ENCODE data around the gene FCHO2. TPM values are rescaled to one million over a fixed set of nuclear protein-coding genes. Genes with fewer than 3 reads are reported as not detected.

FCHO2 gene
- total RNA-seq, 1 experiment from 2014 or later, result 5.8 TPM

DNA sequence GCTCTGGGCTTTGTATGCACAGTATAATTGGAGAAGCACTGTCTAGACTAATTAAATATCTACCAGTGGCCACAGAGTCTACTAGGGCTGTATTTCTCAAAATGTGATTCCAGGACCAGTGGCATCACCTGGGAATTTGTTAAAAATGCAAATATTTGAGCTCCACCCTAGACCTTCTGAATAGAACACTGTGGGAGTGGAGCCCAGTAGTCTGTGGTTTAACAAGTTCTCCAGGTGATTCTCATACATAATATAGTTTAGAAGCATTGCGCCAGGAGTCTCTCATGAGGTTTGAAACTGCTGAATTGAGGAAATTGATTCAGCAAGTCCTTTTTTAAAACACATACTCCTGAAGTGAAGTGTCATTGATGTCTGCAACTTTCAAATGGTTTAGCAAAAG, 74.7 kb downstream of the FCHO2 start:
- H2BK20ac ChIP-seq (ENCODE audit: low read depth, low read length, poor library complexity, severe bottlenecking), result no peak overlapping the region
- H3K4ac ChIP-seq (ENCODE audit: low read depth, low read length), result no peak overlapping the region
- no peaks in the 10 kb centered on the region for H3K9me3 ChIP-seq (ENCODE audit: control insufficient read depth, low read depth, low read length)
- no peak overlapping the region for H3T11ph ChIP-seq (ENCODE audit: low read length)
- H4K5ac ChIP-seq (ENCODE audit: insufficient read length, low read depth, low read length), result no peak overlapping the region
- no peak for DNase-seq
- no peak overlapping the region for H3K9ac ChIP-seq (ENCODE audit: extremely low read depth, insufficient read length, low read length)
- H3K18ac ChIP-seq (ENCODE audit: insufficient read length, low read depth, low read length), result no peak overlapping the region
- Mint-ChIP-seq H3K4me1 (peaks cover 14% of the 10 kb centered on the region in 2 experiments), H3K27ac (peak overlapping the region; percentile 55 to 89 (median 63); a peak in 5 of 7 replicates), H3K27me3 (ENCODE audit: low read depth) (no peaks in the 10 kb centered on the region), H3K36me3 (ENCODE audit: insufficient read depth in 1 of 3, low read depth in 3 of 3) (peaks cover 0 to 4% (median 0%) of the 10 kb centered on the region in 3 experiments; a peak in 1 of 7 replicates), H3K9me3 (no peaks in the 10 kb centered on the region), H3K4me3 (no peak overlapping the region)
- no peak overlapping the region for H2BK120ac ChIP-seq (ENCODE audit: low read depth, low read length, poor library complexity, severe bottlenecking)
- no peak overlapping the region for H2AK5ac ChIP-seq (ENCODE audit: insufficient read length, low read length)
- H3K27me3 ChIP-seq (ENCODE audit: insufficient read depth, low read length), result no peaks in the 10 kb centered on the region
- no peaks in the 10 kb centered on the region; the same call in 1 of the 2 replicates for H3K4me1 ChIP-seq (ENCODE audit: insufficient read depth, low read length)
- no peak overlapping the region for H3K4me2 ChIP-seq (ENCODE audit: insufficient read depth, insufficient read length, low read length)
- no peak overlapping the region for H4K8ac ChIP-seq (replicated peaks; ENCODE audit: insufficient read length, low read depth, low read length)
- H3K79me1 ChIP-seq (ENCODE audit: insufficient read depth, low read depth, low read length, poor library complexity, severe bottlenecking), result no peaks in the 10 kb centered on the region
- TF ChIP-seq, protein P1, sequence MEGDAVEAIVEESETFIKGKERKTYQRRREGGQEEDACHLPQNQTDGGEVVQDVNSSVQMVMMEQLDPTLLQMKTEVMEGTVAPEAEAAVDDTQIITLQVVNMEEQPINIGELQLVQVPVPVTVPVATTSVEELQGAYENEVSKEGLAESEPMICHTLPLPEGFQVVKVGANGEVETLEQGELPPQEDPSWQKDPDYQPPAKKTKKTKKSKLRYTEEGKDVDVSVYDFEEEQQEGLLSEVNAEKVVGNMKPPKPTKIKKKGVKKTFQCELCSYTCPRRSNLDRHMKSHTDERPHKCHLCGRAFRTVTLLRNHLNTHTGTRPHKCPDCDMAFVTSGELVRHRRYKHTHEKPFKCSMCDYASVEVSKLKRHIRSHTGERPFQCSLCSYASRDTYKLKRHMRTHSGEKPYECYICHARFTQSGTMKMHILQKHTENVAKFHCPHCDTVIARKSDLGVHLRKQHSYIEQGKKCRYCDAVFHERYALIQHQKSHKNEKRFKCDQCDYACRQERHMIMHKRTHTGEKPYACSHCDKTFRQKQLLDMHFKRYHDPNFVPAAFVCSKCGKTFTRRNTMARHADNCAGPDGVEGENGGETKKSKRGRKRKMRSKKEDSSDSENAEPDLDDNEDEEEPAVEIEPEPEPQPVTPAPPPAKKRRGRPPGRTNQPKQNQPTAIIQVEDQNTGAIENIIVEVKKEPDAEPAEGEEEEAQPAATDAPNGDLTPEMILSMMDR (conservative IDR thresholded peaks at IDR 0.05), result no peak
- H3K56ac ChIP-seq (ENCODE audit: insufficient read length, low read depth, low read length), result no peak overlapping the region
- H2BK15ac ChIP-seq (ENCODE audit: low read depth, low read length), result no peak overlapping the region
- H3K23ac ChIP-seq (ENCODE audit: insufficient read length, low read depth, low read length), result no peak overlapping the region
- no peak overlapping the region for H2BK5ac ChIP-seq (ENCODE audit: insufficient read length, low read length)
- no peak overlapping the region for H2BK12ac ChIP-seq (ENCODE audit: insufficient read length, low read depth, low read length)
- H3K23me2 ChIP-seq (ENCODE audit: insufficient read length, low read depth, low read length, poor library complexity, severe bottlenecking), result no peaks in the 10 kb centered on the region
- no peak overlapping the region for H3K14ac ChIP-seq (ENCODE audit: insufficient read depth, low read length)
- H4K91ac ChIP-seq (ENCODE audit: insufficient read length, low read depth, low read length), result no peak overlapping the region
- no peaks in the 10 kb centered on the region for H3K79me2 ChIP-seq (ENCODE audit: insufficient read depth, low read length)
- no peak overlapping the region for H2AFZ ChIP-seq (ENCODE audit: low read length)
- peak overlapping the region; percentile 74 for H3K27ac ChIP-seq (ENCODE audit: insufficient read length, low read depth, low read length)
- no peaks in the 10 kb centered on the region for H4K20me1 ChIP-seq (ENCODE audit: control insufficient read depth, insufficient read depth, insufficient read length)
- WGBS (ENCODE audit: extremely low coverage, insufficient read length, low lambda C conversion rate), result no CpG with 5 or more reads among the region's 1 CpG
